ENCODE measurements around the gene FANCB. TPM values are rescaled to one million over a fixed set of nuclear protein-coding genes. Genes with fewer than 3 reads are reported as not detected.

The FANCB gene
- total and polyA plus RNA-seq, 4 donors: 0.38 to 2.0 (median 1.7) TPM; not detected in 1

Other genes with a start within 250 kb of the FANCB start
- 10 to 100 TPM; 14.6 to 21.3 TPM for gene MOSPD2, start 352 bp upstream of the FANCB start, total RNA-seq
- 1 to 10 TPM; 3.6 to 7.8 TPM for gene MOSPD2, start 352 bp upstream of the FANCB start, polyA plus RNA-seq